ENCODE measurements around the gene LRRC8E. TPM values are rescaled to one million over a fixed set of nuclear protein-coding genes. Genes with fewer than 3 reads are reported as not detected.

LRRC8E gene
- total RNA-seq, 2 donors from 2014 or later: 2.6 to 3.4 TPM

GRCh38 chr19:7921967-7922835, 33.9 kb downstream of the LRRC8E start:
- no peak overlapping the region for H3K4me3 ChIP-seq
- no peak overlapping the region for H3K27ac ChIP-seq
- H3K4me1 ChIP-seq: peaks cover 55% of the 10 kb centered on the region
- no peaks in the 10 kb centered on the region for H3K27me3 ChIP-seq
- no peaks in the 10 kb centered on the region for H3K36me3 ChIP-seq (replicated peaks in 1 of 2; ENCODE audit: insufficient read depth in 1 of 2, low read depth in 2 of 2)
- TF ChIP-seq POLR2A (IDR thresholded peaks at IDR 0.05): no peak
- TF ChIP-seq CTCF (IDR thresholded peaks at IDR 0.05): no peak
- no peaks in the 10 kb centered on the region for H3K9me3 ChIP-seq
- intact Hi-C loops (cut with DNase I): no loop called here
- ATAC-seq (no peak), DNase-seq (no peak)
- 92 to 94% methylated on average over 25 to 28 of the region's 31 CpGs for WGBS, 2 donors

GRCh38 chr19:7922836-7923195, 34.5 kb downstream of the LRRC8E start:
- no peak for DNase-seq
- Histone ChIP-seq H3K9me3 (no peaks in the 10 kb centered on the region), H3K27ac (no peak overlapping the region), H3K36me3 (replicated peaks in 1 of 2; ENCODE audit: insufficient read depth in 1 of 2, low read depth in 2 of 2) (no peaks in the 10 kb centered on the region), H3K27me3 (no peaks in the 10 kb centered on the region), H3K4me1 (peaks cover 50% of the 10 kb centered on the region), H3K4me3 (no peak overlapping the region)
- WGBS, 2 donors: 77 to 85% methylated on average over 7 to 8 of the region's 8 CpGs
- TF ChIP-seq CTCF (IDR thresholded peaks at IDR 0.05) (no peak), POLR2A (IDR thresholded peaks at IDR 0.05) (no peak)
- ATAC-seq: no peak
- intact Hi-C loops (cut with DNase I): no loop called here

GRCh38 chr19:7923295-7924191, 35.2 kb downstream of the LRRC8E start:
- H3K27ac ChIP-seq: no peak overlapping the region
- no peaks in the 10 kb centered on the region for H3K27me3 ChIP-seq
- H3K4me1 ChIP-seq: peaks cover 55% of the 10 kb centered on the region
- no peak for DNase-seq
- no peak for TF ChIP-seq POLR2A (IDR thresholded peaks at IDR 0.05)
- no peak for TF ChIP-seq CTCF (IDR thresholded peaks at IDR 0.05)
- H3K36me3 ChIP-seq (replicated peaks in 1 of 2; ENCODE audit: insufficient read depth in 1 of 2, low read depth in 2 of 2): no peaks in the 10 kb centered on the region
- intact Hi-C loops (cut with DNase I): no loop called here
- ATAC-seq: no peak
- WGBS, 2 donors: 84 to 89% methylated on average over 9 to 31 of the region's 31 CpGs
- H3K9me3 ChIP-seq: no peaks in the 10 kb centered on the region
- H3K4me3 ChIP-seq: no peak overlapping the region

- Histone ChIP-seq H3K4me3 (no peak overlapping the region), H3K9me3 (no peaks in the 10 kb centered on the region), H3K27ac (no peak overlapping the region), H3K27me3 (no peaks in the 10 kb centered on the region), H3K36me3 (replicated peaks in 1 of 2; ENCODE audit: insufficient read depth in 1 of 2, low read depth in 2 of 2) (no peaks in the 10 kb centered on the region), H3K4me1 (peaks cover 51% of the 10 kb centered on the region)
- ATAC-seq: no peak
- intact Hi-C loops (cut with DNase I): no loop called here
- no peak for DNase-seq
- 44 to 50% methylated on average over 7 to 11 of the region's 12 CpGs for WGBS, 2 donors
- TF ChIP-seq CTCF (IDR thresholded peaks at IDR 0.05) (no peak), POLR2A (IDR thresholded peaks at IDR 0.05) (no peak)
Observed at GRCh38 chr19:7924241-7924640, 35.9 kb downstream of the LRRC8E start.

Measured in body of pancreas (tissue), 4 donors.